Measurements from ENCODE around the gene NXPH2. TPM values are rescaled to one million over a fixed set of nuclear protein-coding genes. Genes with fewer than 3 reads are reported as not detected.
"Not testable (repeated sequence)": the region's sequence is repeated elsewhere in the genome, so short reads cannot be mapped to it uniquely, and the experiment has no call there.

The NXPH2 gene
- total RNA-seq, 1 donor from 2014 or later, result not detected

DNA sequence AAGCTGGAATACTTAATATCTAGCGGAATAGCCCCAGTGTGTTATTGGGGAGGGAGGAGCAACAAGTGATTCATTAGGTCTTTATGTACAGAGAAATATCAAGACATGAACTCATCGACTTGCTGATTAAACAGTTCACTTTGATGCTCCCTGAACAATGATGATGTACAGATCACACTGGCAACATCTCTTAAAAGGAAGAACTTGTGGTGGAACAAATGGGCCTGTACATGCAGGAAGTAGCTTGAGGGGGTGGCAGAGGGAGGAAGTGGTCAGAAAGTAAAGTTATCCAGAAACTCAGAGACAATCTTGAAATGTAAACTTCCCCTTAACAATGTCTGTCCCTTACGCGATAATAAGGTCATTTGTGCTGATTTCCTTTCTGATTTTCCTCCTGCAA lies 90.5 kb downstream of the NXPH2 start:
- H3K27ac Mint-ChIP-seq, result peak overlapping the region; percentile 59
- DNase-seq (ENCODE audit: low spot score), result no peak
- no peak overlapping the region for H3K4me3 Mint-ChIP-seq (ENCODE audit: low read depth)

DNA sequence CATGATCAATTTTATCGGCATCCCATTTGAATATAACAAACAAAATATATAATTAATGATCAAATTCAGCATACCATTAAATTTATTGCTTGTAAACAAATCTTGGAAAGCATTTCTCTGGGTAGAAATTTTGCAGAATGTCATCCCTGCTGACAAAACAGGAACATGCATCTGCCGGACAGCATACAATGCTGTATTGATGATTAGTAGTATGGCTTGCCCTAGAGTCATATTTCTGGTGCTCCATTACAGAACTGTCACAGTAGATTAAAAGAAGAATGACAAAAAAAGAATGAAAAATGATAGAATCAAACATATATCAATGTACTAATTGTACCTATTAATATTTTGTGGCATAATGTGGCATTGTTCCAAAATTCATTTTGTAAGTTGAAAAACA lies 98.0 kb downstream of the NXPH2 start:
- DNase-seq (ENCODE audit: low spot score), result no peak
- no peaks in the 10 kb centered on the region for H3K27me3 Mint-ChIP-seq (ENCODE audit: low read depth)
- no peaks in the 10 kb centered on the region for H3K36me3 Mint-ChIP-seq (ENCODE audit: low read depth)
- H3K9me3 Mint-ChIP-seq, result no peaks in the 10 kb centered on the region
- no peak overlapping the region for H3K27ac Mint-ChIP-seq
- intact Hi-C loops (cut with micrococcal nuclease), result no loop called here
- H3K4me1 Mint-ChIP-seq (ENCODE audit: low read depth), result no peaks in the 10 kb centered on the region
- no peak overlapping the region for H3K4me3 Mint-ChIP-seq (ENCODE audit: low read depth)

More for the DNA sequence above, 90.5 kb downstream of the NXPH2 start:
- Mint-ChIP-seq H3K36me3 (ENCODE audit: low read depth) (no peaks in the 10 kb centered on the region), H3K4me1 (ENCODE audit: low read depth) (peaks cover 17% of the 10 kb centered on the region), H3K27me3 (ENCODE audit: low read depth) (peaks cover under 1% of the 10 kb centered on the region), H3K9me3 (no peaks in the 10 kb centered on the region)
- intact Hi-C loops (cut with micrococcal nuclease), result no loop called here

DNA sequence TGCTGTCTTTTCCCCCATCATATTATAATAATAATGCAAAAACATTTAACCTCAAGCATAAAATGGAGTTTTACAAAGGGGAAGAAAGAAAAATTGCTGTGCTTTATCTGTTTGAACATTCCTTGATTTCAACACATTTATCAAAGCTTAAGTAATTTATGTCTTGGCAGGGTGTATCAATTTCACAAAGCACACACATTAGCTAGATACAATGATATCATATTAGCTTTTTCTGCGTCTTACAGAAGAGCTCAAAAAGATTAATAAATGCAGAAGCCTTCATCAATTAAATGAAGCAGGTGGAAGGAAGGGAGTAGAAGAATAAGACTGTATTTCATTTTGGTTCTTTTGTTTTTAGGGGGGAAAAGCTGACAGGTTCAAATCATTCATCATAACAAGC lies 103.0 kb downstream of the NXPH2 start:
- no peaks in the 10 kb centered on the region for H3K4me1 Mint-ChIP-seq (ENCODE audit: low read depth)
- intact Hi-C loops (cut with micrococcal nuclease), result no loop called here
- no peaks in the 10 kb centered on the region for H3K9me3 Mint-ChIP-seq
- H3K27me3 Mint-ChIP-seq (ENCODE audit: low read depth), result no peaks in the 10 kb centered on the region
- H3K27ac Mint-ChIP-seq, result no peak overlapping the region
- no peaks in the 10 kb centered on the region for H3K36me3 Mint-ChIP-seq (ENCODE audit: low read depth)
- DNase-seq (ENCODE audit: low spot score), result no peak
- H3K4me3 Mint-ChIP-seq (ENCODE audit: low read depth), result no peak overlapping the region

DNA sequence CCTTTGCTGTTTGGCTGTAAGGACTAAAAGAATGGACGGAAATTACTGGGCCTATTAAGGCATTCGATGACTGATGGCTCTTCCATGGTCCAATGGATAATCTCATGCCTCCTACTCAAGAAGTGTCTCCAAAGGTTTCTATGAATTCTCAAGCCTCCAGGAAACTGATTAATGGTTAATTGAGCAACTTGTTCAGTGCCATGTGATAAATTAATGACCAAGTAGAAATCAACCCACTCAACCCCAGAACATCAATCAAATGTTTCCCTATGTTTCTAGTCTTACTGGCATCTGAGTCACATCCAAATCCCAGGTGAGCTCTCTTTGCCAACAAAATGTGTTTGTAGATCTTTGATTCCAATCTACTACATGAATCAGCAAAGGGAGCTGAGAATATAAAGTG lies 103.6 kb downstream of the NXPH2 start:
- no peaks in the 10 kb centered on the region for H3K4me1 Mint-ChIP-seq (ENCODE audit: low read depth)
- DNase-seq (ENCODE audit: low spot score), result no peak
- H3K4me3 Mint-ChIP-seq (ENCODE audit: low read depth), result no peak overlapping the region
- no peaks in the 10 kb centered on the region for H3K9me3 Mint-ChIP-seq
- H3K27me3 Mint-ChIP-seq (ENCODE audit: low read depth), result peaks cover 2% of the 10 kb centered on the region
- intact Hi-C loops (cut with micrococcal nuclease), result no loop called here
- no peak overlapping the region for H3K27ac Mint-ChIP-seq
- no peaks in the 10 kb centered on the region for H3K36me3 Mint-ChIP-seq (ENCODE audit: low read depth)

DNA sequence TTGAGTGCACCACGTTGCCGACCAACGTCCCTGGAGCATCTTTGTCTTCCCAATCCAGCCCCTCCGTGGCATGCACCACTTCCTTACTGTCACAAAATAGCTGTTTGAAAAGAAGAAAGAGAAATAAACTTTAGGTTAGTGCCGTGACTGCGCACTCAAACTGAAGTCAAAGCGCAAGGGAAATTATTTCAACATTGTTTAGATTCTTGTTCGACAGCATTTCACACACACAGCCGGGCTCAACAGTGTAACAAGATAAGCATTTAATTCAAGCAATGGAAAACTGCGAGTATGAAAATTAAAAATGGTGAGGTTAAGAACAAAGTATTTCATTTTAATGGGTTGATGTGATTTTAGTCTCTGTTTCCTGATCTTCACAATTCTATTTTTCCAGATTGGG lies 108.6 kb downstream of the NXPH2 start:
- no peak for DNase-seq (ENCODE audit: low spot score)
- no peaks in the 10 kb centered on the region for H3K36me3 Mint-ChIP-seq (ENCODE audit: low read depth)
- H3K27ac Mint-ChIP-seq, result no peak overlapping the region
- H3K4me3 Mint-ChIP-seq (ENCODE audit: low read depth), result no peak overlapping the region
- intact Hi-C loops (cut with micrococcal nuclease), result no loop called here
- no peaks in the 10 kb centered on the region for H3K9me3 Mint-ChIP-seq
- no peaks in the 10 kb centered on the region for H3K4me1 Mint-ChIP-seq (ENCODE audit: low read depth)
- H3K27me3 Mint-ChIP-seq (ENCODE audit: low read depth), result peaks cover 2% of the 10 kb centered on the region

DNA sequence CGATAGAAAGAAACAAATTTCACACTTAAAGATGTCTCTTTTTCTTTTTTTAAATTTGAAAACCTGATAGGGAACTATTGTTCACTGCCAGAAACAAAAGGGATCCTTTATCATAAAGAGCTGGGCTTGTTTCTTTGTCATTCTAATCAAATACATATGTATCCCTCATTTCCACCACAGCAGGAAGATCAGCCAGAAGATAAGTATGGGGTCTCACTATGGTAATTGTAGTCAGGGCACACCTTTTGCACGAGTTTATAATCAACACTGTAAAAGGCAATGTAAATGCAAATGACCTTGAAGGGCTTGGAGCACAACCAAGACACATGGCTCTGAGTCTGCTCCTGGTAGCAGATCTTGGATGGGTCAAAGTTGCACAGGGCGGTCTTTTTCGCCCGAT lies 109.5 kb downstream of the NXPH2 start:
- intact Hi-C loops (cut with micrococcal nuclease), result no loop called here
- Mint-ChIP-seq H3K4me1 (ENCODE audit: low read depth) (no peaks in the 10 kb centered on the region), H3K9me3 (no peaks in the 10 kb centered on the region), H3K4me3 (ENCODE audit: low read depth) (no peak overlapping the region), H3K27me3 (ENCODE audit: low read depth) (peaks cover 2% of the 10 kb centered on the region), H3K36me3 (ENCODE audit: low read depth) (no peaks in the 10 kb centered on the region), H3K27ac (no peak overlapping the region)
- DNase-seq (ENCODE audit: low spot score), result no peak

DNA sequence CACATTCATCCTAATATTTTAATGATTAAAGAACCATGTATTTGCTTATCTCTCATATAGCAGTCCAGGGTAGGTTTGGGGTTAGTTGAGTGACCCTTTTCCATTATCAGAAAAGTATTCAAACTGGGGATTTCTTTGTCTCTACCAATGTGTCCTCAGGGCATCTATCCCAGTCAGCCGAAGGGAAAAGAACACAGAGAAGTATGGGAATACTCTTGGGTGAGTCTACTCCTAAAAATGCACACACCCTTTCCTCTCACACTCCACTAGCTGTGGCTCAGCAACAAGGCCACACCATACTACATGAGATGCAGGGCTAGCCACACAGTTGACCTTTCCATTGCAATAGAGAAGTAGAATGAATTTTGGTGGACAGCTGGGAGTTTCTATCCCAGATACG lies 114.3 kb downstream of the NXPH2 start:
- Mint-ChIP-seq H3K9me3 (no peaks in the 10 kb centered on the region), H3K4me3 (ENCODE audit: low read depth) (no peak overlapping the region), H3K4me1 (ENCODE audit: low read depth) (no peaks in the 10 kb centered on the region), H3K36me3 (ENCODE audit: low read depth) (no peaks in the 10 kb centered on the region), H3K27ac (no peak overlapping the region), H3K27me3 (ENCODE audit: low read depth) (no peaks in the 10 kb centered on the region)
- intact Hi-C loops (cut with micrococcal nuclease), result no loop called here
- DNase-seq (ENCODE audit: low spot score), result no peak

DNA sequence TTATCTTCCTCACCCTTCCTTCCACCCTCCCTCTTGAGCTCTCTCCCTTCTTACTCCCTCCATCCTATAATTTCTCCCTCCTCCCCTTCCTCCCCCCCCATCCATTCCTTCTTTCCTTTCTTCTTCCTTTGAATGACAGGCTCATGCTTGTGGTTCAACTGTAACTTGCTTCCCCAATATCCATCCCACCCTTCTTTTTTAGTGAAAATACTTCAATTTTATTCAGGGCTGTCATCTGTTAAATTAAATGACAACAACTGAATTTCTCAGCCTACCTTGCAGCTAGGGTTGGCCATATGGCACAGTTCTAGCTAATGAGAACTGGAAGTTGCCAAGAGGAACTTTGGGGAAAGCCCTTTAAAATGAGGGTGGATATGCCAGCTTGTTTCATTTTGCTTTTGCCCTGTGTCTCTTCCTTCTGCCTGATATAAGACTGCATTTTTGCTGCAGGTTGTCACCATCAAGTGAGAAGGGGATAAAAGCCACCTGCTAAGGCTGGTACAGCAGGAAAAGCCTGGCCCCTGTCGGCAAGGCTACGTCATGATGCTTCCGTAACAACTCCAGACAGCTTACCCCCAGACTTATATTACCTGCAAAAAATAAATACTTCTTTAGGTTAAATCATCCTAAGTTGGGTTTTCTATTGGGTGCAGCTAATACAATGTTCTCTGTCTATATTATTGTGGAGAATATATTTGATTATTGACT lies 121.8 kb downstream of the NXPH2 start:
- Mint-ChIP-seq H3K4me1 (ENCODE audit: low read depth) (no peaks in the 10 kb centered on the region), H3K4me3 (ENCODE audit: low read depth) (no peak overlapping the region), H3K36me3 (ENCODE audit: low read depth) (no peaks in the 10 kb centered on the region), H3K9me3 (no peaks in the 10 kb centered on the region), H3K27ac (no peak overlapping the region), H3K27me3 (ENCODE audit: low read depth) (no peaks in the 10 kb centered on the region)
- intact Hi-C loops (cut with micrococcal nuclease), result no loop called here
- DNase-seq (ENCODE audit: low spot score), result no peak

DNA sequence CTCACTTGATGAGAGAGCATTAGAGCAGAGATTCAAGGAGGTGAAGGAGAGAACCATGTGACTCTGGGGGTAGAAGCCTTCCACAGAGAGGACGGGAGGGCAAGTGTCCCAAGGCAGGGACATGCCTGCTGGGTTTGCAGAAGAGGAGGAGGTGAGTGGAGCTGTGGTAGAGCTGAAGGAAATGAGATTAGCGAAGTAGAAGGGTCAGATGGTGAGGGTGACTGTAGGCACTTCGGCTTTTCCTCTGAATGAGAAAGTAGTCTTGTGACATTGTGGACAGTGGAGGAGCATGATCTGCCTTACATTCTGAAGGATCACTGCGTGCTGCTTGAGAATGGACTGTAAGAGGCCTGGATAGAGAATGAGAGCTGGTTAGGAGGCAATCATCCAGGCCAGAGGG lies 126.0 kb downstream of the NXPH2 start:
- DNase-seq (ENCODE audit: low spot score), result no peak
- no peaks in the 10 kb centered on the region for H3K36me3 Mint-ChIP-seq (ENCODE audit: low read depth)
- H3K9me3 Mint-ChIP-seq, result no peaks in the 10 kb centered on the region
- intact Hi-C loops (cut with micrococcal nuclease), result no loop called here
- H3K4me1 Mint-ChIP-seq (ENCODE audit: low read depth), result no peaks in the 10 kb centered on the region
- no peaks in the 10 kb centered on the region for H3K27me3 Mint-ChIP-seq (ENCODE audit: low read depth)
- H3K27ac Mint-ChIP-seq, result no peak overlapping the region
- H3K4me3 Mint-ChIP-seq (ENCODE audit: low read depth), result no peak overlapping the region

DNA sequence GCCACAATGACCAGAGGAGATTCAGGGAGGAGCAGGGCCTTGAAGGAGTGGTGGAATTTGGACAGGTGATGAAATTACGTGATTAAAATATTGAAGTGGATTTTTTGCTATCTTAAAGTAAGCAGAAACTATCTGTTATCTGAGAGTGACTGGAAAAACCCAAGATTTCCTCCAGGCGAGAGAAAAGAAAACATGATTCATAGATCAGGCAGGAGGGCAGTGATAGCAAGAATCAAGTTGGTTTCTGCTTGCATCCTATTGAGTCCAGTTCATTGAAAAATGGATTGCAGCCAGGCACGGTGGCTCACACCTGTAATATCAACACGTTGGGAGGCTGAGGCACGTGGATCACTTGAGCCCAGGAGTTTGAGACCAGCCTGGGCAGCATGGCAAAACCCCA lies 127.8 kb downstream of the NXPH2 start:
- Mint-ChIP-seq H3K4me1 (ENCODE audit: low read depth) (no peaks in the 10 kb centered on the region), H3K9me3 (no peaks in the 10 kb centered on the region), H3K27ac (no peak overlapping the region), H3K4me3 (ENCODE audit: low read depth) (no peak overlapping the region), H3K36me3 (ENCODE audit: low read depth) (no peaks in the 10 kb centered on the region), H3K27me3 (ENCODE audit: low read depth) (no peaks in the 10 kb centered on the region)
- intact Hi-C loops (cut with micrococcal nuclease), result no loop called here
- no peak for DNase-seq (ENCODE audit: low spot score)

DNA sequence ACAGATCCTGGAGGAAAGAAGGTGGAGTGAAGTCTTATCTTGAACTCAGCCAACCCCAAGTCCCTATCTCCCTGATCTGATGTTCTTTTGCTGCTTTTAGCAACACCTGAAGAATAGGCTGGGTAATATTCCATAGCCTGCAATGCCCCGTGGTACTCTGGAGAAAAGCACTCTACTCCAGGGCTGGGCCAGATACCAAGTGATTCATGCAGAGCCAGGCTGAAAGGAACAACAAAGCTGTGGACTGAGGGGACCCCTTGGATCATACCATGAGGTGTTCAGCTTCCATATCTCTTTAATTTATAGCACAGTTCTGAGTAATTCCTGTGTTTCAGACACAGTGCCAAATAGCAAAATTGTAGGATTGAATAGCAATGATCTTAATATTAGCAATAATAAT lies 130.6 kb downstream of the NXPH2 start:
- no peaks in the 10 kb centered on the region for H3K9me3 Mint-ChIP-seq
- intact Hi-C loops (cut with micrococcal nuclease), result no loop called here
- no peaks in the 10 kb centered on the region for H3K36me3 Mint-ChIP-seq (ENCODE audit: low read depth)
- no peaks in the 10 kb centered on the region for H3K4me1 Mint-ChIP-seq (ENCODE audit: low read depth)
- DNase-seq (ENCODE audit: low spot score), result no peak
- H3K4me3 Mint-ChIP-seq (ENCODE audit: low read depth), result no peak overlapping the region
- H3K27me3 Mint-ChIP-seq (ENCODE audit: low read depth), result no peaks in the 10 kb centered on the region
- H3K27ac Mint-ChIP-seq, result no peak overlapping the region

DNA sequence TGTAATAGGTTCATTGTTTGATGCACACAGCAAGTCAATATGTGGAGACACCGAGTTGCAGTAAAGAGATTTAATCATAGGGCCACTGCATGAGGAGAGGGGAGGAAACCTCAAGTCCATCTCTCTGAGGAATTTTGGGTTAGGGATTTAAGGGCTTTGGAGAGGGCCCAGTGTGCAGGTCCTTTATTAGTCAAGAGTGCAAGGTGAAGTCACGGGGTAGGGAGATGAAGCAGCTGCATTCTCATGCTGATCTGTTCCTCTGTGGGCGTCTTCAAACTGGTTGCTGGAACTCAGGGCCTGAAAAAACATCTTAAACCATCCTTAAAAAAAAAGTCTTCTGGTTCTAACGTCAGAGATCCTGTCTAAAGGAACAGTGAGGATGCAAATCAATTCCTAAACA lies 131.6 kb downstream of the NXPH2 start:
- intact Hi-C loops (cut with micrococcal nuclease), result no loop called here
- H3K4me3 Mint-ChIP-seq (ENCODE audit: low read depth), result no peak overlapping the region
- no peaks in the 10 kb centered on the region for H3K27me3 Mint-ChIP-seq (ENCODE audit: low read depth)
- DNase-seq (ENCODE audit: low spot score), result no peak
- H3K36me3 Mint-ChIP-seq (ENCODE audit: low read depth), result no peaks in the 10 kb centered on the region
- no peaks in the 10 kb centered on the region for H3K4me1 Mint-ChIP-seq (ENCODE audit: low read depth)
- no peak overlapping the region for H3K27ac Mint-ChIP-seq
- no peaks in the 10 kb centered on the region for H3K9me3 Mint-ChIP-seq

DNA sequence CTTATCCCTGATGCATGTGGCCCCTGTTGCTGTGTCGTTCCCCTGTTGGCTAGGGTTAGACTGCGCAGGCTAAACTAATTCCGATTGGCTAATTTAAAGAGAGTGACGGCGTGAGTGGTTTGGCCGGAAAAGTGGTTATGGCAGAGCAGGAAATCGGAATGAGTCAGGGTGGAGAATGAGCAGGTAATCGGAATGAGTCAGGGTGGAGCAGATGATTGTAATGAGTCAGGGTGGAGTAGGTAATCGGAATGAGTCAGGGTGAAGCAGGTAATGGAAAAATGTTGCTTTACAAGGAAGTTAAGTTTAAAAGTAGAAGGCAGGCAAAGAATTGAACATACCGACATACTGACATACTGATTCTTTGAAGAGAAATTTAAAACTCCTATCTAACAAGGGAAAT lies 135.4 kb downstream of the NXPH2 start:
- H3K9me3 Mint-ChIP-seq; H3K4me3 Mint-ChIP-seq (ENCODE audit: low read depth); H3K27me3 Mint-ChIP-seq (ENCODE audit: low read depth); H3K27ac Mint-ChIP-seq; H3K4me1 Mint-ChIP-seq (ENCODE audit: low read depth); H3K36me3 Mint-ChIP-seq (ENCODE audit: low read depth); DNase-seq (ENCODE audit: low spot score); intact Hi-C loops (cut with micrococcal nuclease): not testable (repeated sequence)
